ENCODE results near the gene FHAD1.

GRCh38 chr1:15233689-15234088 is 13.3 kb upstream of the FHAD1 start:
- no peak for TF ChIP-seq CTCF (IDR thresholded peaks at IDR 0.05 in 2 of 3, conservative IDR thresholded peaks at IDR 0.05 in 1 of 3; ENCODE audit: borderline replicate concordance in 1 of 3, insufficient read depth in 1 of 3, low read depth in 2 of 3, low read length in 2 of 3)
- TF ChIP-seq RAD21 (IDR thresholded peaks at IDR 0.05; ENCODE audit: low read depth): no peak
- TF ChIP-seq REST (IDR thresholded peaks at IDR 0.05; ENCODE audit: low read depth): no peak
- TF ChIP-seq ATF3 (IDR thresholded peaks at IDR 0.05): no peak

All from HCT116 (cell line).